K562 (cell line): ENCODE results near the gene EHD3. TPM values are rescaled to one million over a fixed set of nuclear protein-coding genes. Genes with fewer than 3 reads are reported as not detected.

Source experiments
- ATAC-seq: fragments of 200-7000 bp; cut with Tn5 transposase; 3 replicates; pipeline ENCODE4 v1.9.1; 2020; ENCODE audit warnings: moderate library complexity
- BruUV-seq: library from RNA; stranded (reverse); fragments of 400-500 nt; replicated peaks from 2 replicates; lab custom pipeline; 2021; lab: Mats Ljungman, UMichigan
- CTCF ChIA-PET: fragments of 300-600 bp; formaldehyde crosslinking; extraction: SDS; loops from one replicate; lab custom pipeline; 2021; ENCODE audit warnings: low intra/inter-chr PET ratio; lab: Yijun Ruan, JAX
- POLR2A ChIA-PET: fragments of 300-600, 350-650 bp; sonication (Branson Sonifier 250); formaldehyde crosslinking; extraction: SDS; loops from one replicate; lab custom pipeline; 2021; ENCODE audit warnings: antibody characterized with exemption, inconsistent platforms; lab: Yijun Ruan, JAX
- DNase-seq, 4 experiments: peaks; one replicate each; pipeline versions ENCODE4 v3.0.0 to v3.0.0-alpha.2; 2011 to 2018; ENCODE audit warnings: low spot score in 3 of 4, mixed read lengths in 3 of 4; ENCODE audit errors: extremely low read depth in 1 of 4
- FAIRE-seq: peaks from 2 replicates; lab custom pipeline; 2011; peaks lifted over from hg19 to GRCh38; lab: Jason Lieb, UNC
- H2AFZ ChIP-seq: 2 replicates; pipeline ENCODE4 v1.6.0; 2011; ENCODE audit warnings: low read depth, low read length, control low read depth, inconsistent platforms
- H3K27ac ChIP-seq: fragments of 200-600 bp; 3 replicates; pipeline ENCODE4 v1.8.0; 2011; ENCODE audit warnings: low read depth, mild to moderate bottlenecking, control low read depth, inconsistent platforms, low read length, moderate library complexity, mixed read lengths; ENCODE audit errors: extremely low read depth
- H3K27me3 ChIP-seq, 2 experiments: fragments of 300-600 bp in 1 of 2; 2 replicates in 1 of 2; 3 replicates in 1 of 2; pipeline versions ENCODE4 v1.6.0 to v1.8.0; 2011; ENCODE audit warnings: inconsistent platforms in 2 of 2, low read length in 2 of 2, mild to moderate bottlenecking in 1 of 2, mixed read lengths in 1 of 2, moderate library complexity in 1 of 2; ENCODE audit not compliant: control insufficient read depth in 2 of 2, insufficient read depth in 2 of 2
- H3K36me3 ChIP-seq: fragments of 300-600 bp; 3 replicates; pipeline ENCODE4 v1.8.0; 2011; ENCODE audit warnings: mild to moderate bottlenecking, low read length, inconsistent platforms; ENCODE audit not compliant: control insufficient read depth, insufficient read depth
- H3K4me1 ChIP-seq, 2 experiments: fragments of 200-600 bp in 1 of 2; replicated peaks in 1 of 2; 2 replicates in 1 of 2; 3 replicates in 1 of 2; pipeline versions ENCODE4 v1.5.1 to v1.8.0; 2011; ENCODE audit warnings: inconsistent platforms in 2 of 2, low read length in 2 of 2, mild to moderate bottlenecking in 1 of 2, mixed read lengths in 1 of 2, moderate library complexity in 1 of 2; ENCODE audit not compliant: control insufficient read depth in 2 of 2, insufficient read depth in 2 of 2
- H3K4me2 ChIP-seq: 2 replicates; pipeline ENCODE4 v1.6.1; 2011; ENCODE audit warnings: low read length, control low read depth, inconsistent platforms, mixed read lengths; ENCODE audit not compliant: insufficient read depth
- H3K4me3 ChIP-seq: fragments of 200-600 bp; sonication (generic), shearing (Covaris generic); 2 replicates; pipeline ENCODE4 v1.5.1; 2016; ENCODE audit warnings: control low read depth, inconsistent platforms
- H3K79me2 ChIP-seq: fragments of 200-600 bp; 3 replicates; pipeline ENCODE4 v1.8.0; 2011; ENCODE audit warnings: low read length, inconsistent platforms; ENCODE audit not compliant: control insufficient read depth, insufficient read depth
- H3K9ac ChIP-seq, 2 experiments: 2 replicates each; pipeline versions ENCODE4 v1.6.0 to v1.6.1; 2011; ENCODE audit warnings: low read depth in 2 of 2, low read length in 2 of 2, control low read depth in 1 of 2, inconsistent platforms in 1 of 2, mild to moderate bottlenecking in 1 of 2, mixed read lengths in 1 of 2; ENCODE audit not compliant: insufficient read depth in 1 of 2
- H3K9me1 ChIP-seq: one replicate; pipeline ENCODE4 v1.6.0; 2011; ENCODE audit warnings: inconsistent platforms, mild to moderate bottlenecking, low read length, moderate library complexity; ENCODE audit not compliant: control insufficient read depth, insufficient read depth
- H3K9me3 ChIP-seq: replicated peaks from 2 replicates; pipeline ENCODE4 v1.5.1; 2011; ENCODE audit warnings: low read depth, low read length, inconsistent platforms; ENCODE audit not compliant: control insufficient read depth, insufficient read depth
- H4K20me1 ChIP-seq: replicated peaks from 2 replicates; pipeline ENCODE4 v1.6.1; 2011; ENCODE audit warnings: low read length, inconsistent platforms, mixed read lengths; ENCODE audit not compliant: control insufficient read depth, insufficient read depth
- CEBPB ChIP-seq: fragments of 450-650 bp; IDR thresholded peaks from 2 replicates; pipeline ENCODE4 v1.6.1; 2016; ENCODE audit warnings: missing genetic modification characterization, missing compliant biosample characterization
- CTBP1 ChIP-seq: fragments of 450-650 bp; IDR thresholded peaks from 2 replicates; pipeline ENCODE4 v1.6.1; 2016; ENCODE audit warnings: borderline replicate concordance
- FOXM1 ChIP-seq, 2 experiments: fragments of 450-650 bp in 1 of 2; sonication (generic) in 1 of 2; formaldehyde crosslinking in 1 of 2; IDR thresholded peaks; 2 replicates each; pipeline versions ENCODE4 v1.6.1 to v1.9.0; 2017 to 2022; ENCODE audit warnings: low read depth in 2 of 2, mild to moderate bottlenecking in 2 of 2, missing genetic modification reagents in 1 of 2, moderate library complexity in 1 of 2
- RB1 ChIP-seq: fragments of 450-650 bp; IDR thresholded peaks from 2 replicates; pipeline ENCODE4 v1.6.1; 2017; ENCODE audit warnings: low read depth, mild to moderate bottlenecking
- ZC3H4 ChIP-seq: sonication (generic); formaldehyde crosslinking; IDR thresholded peaks from 2 replicates; pipeline ENCODE4 v1.9.0; 2021; ENCODE audit warnings: missing genetic modification reagents, borderline replicate concordance
- ZNF707 ChIP-seq: fragments of 250-450 bp; sonication (Bioruptor Pico); conservative IDR thresholded peaks from 2 replicates; pipeline ENCODE4 v1.8.0; 2022; ENCODE audit warnings: inconsistent platforms, mild to moderate bottlenecking, moderate library complexity
- ZNF75A ChIP-seq: fragments of 450-650 bp; formaldehyde crosslinking; IDR thresholded peaks from 2 replicates; pipeline ENCODE4 v1.4.0; 2020; ENCODE audit warnings: mild to moderate bottlenecking
- WGBS: fragments of 100-300 bp; shearing (Covaris generic); methylation state at CpG from one replicate; pipeline ENCODE4 v1.1.6; 2016; ENCODE audit warnings: low coverage, mixed read lengths; ENCODE audit not compliant: insufficient coverage; ENCODE audit errors: missing lambda C conversion rate; 5-methylcytosine and 5-hydroxymethylcytosine counted together
- in situ Hi-C: fragments of 300-500 bp; cut with MboI; formaldehyde crosslinking; loops from 4 replicates; pipeline ENCODE4 v1.15.0; 2018; ENCODE audit warnings: inconsistent platforms, mixed read lengths
- intact Hi-C: fragments of 100-400 bp; cut with micrococcal nuclease; formaldehyde crosslinking; loops from 2 replicates; pipeline ENCODE4 v1.14.2; 2022
- polyA plus RNA-seq, 8 experiments: library from polyadenylated mRNA; depleted of rRNA in 4 of 8; stranded (reverse) in 5 of 8; unstranded in 3 of 8; fragments of >200 nt; fragmentation: Nextera tagmentation in 2 of 8; fragmentation: Illumina TruSeq in 1 of 8; extraction: Ambion mirVana in 2 of 8; extraction: Trizol in 1 of 8; gene quantifications; 2 replicates each; pipeline versions ENCODE4 v1.2.1 to v1.2.3, GENCODE V29; 2011 to 2014; ENCODE audit warnings: inconsistent platforms in 1 of 8, missing spikeins in 1 of 8
- total RNA-seq, 7 experiments: library from RNA; depleted of rRNA in 6 of 7; stranded (reverse); fragments of >200 nt in 6 of 7; fragmentation: Illumina TruSeq in 2 of 7; extraction: Trizol in 2 of 7; gene quantifications; 2 replicates each; pipeline versions ENCODE4 v1.2.1 to v1.2.3, GENCODE V29; 2011 to 2021; ENCODE audit warnings: low replicate concordance in 1 of 7
- TF ChIP-seq, protein P1 (sequence below): fragments of 250-450 bp; sonication (Bioruptor Pico); IDR thresholded peaks from 2 replicates; pipeline ENCODE4 v1.8.0; 2021; ENCODE audit warnings: borderline replicate concordance, mild to moderate bottlenecking, moderate library complexity; ENCODE audit not compliant: poor library complexity, severe bottlenecking
- TF ChIP-seq, protein P2 (sequence below): fragments of 250-450 bp; sonication (Bioruptor Pico); IDR thresholded peaks from 2 replicates; pipeline ENCODE4 v1.5.0; 2021; ENCODE audit warnings: mild to moderate bottlenecking, borderline replicate concordance
- TF ChIP-seq, protein P3 (sequence below): fragments of 200-800 bp; sonication (Bioruptor generic); IDR thresholded peaks from 2 replicates; pipeline ENCODE4 v1.6.1; 2016; ENCODE audit warnings: missing genetic modification characterization, missing compliant biosample characterization

Gene EHD3
- total and polyA plus RNA-seq, 9 of the 15 experiments (the other 6 are each of a cell fraction or from before 2014, with no cell fraction given) = under 0.01 to 0.04 (median 0.03) TPM; not detected in 3

DNA sequence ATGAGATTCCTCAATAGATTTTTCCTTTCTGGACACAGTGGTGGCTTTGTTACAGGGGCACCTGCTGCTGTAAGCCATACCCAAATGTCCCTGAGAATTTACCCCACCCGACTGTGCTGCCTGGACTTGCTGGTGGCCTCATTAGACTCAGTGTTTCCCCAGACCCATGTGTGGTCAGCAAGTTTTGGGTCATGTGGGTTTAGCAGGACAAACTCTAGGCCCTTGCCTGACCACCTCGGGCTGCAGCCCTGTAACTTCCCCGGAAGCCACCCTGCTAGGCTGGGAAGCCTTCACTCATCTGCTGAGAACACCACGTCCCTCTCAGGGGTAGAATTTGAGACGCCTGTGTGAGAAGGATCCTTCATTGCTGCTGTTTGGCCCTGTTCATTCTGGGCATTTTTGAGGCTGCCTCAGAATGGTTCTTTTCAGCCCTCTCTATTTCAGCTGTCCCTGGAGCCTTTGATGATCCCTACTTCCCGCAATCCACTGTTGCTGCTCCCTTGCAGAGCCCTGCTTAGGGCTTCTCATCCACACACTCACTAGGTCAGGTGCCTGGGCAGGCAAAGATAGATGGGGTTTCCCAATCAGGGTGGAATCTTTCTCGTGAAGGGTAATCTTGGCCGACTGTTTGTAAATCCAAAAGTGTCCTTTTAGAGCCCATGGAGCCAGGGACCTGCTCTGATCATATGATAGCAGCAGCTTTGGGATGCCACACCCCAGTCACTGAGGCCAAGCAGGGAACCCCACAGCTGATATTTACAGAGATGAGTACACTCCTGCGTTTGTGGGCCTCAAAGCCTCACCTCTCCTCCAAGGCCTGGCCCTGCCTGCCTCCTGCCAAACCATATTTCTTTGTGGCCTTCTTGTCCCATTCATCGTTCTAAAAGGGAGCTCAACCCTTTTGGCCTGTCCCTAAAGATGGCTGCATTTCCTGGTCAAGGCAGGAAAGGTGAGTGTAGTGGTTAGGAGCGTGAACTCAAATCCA lies 6.7 kb downstream of the EHD3 start:
- Histone ChIP-seq H3K27me3 (peaks cover 0 to 37% of the 10 kb centered on the region in 2 experiments; a peak in 3 of 5 replicates), H3K4me2 (no peak overlapping the region), H2AFZ (no peak overlapping the region), H3K9me1 (no peaks in the 10 kb centered on the region), H3K27ac (no peak overlapping the region), H3K36me3 (no peaks in the 10 kb centered on the region), H4K20me1 (no peaks in the 10 kb centered on the region), H3K9me3 (no peaks in the 10 kb centered on the region), H3K4me1 (no peaks in the 10 kb centered on the region; a peak in 2 of 5 replicates), H3K9ac (no peak overlapping the region), H3K4me3 (no peak overlapping the region), H3K79me2 (no peaks in the 10 kb centered on the region)
- POLR2A ChIA-PET = interaction anchor here (1.1 kb wide), 1 partner anchor 25 kb away, joined by 3 read pairs; no protein-coding TSS in a partner anchor
- DNase-seq (no peak), ATAC-seq (no peak), FAIRE-seq (no peak)
- in situ Hi-C loops = no loop called here
- BruUV-seq = no TSS peak
- CTCF ChIA-PET = no interaction called here
- intact Hi-C loops = no loop called here
- no peak for TF ChIP-seq ZNF75A
- TF ChIP-seq, protein P1, sequence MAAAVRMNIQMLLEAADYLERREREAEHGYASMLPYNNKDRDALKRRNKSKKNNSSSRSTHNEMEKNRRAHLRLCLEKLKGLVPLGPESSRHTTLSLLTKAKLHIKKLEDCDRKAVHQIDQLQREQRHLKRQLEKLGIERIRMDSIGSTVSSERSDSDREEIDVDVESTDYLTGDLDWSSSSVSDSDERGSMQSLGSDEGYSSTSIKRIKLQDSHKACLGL (CRISPR knock-in tag) = no peak
- TF ChIP-seq CTBP1 = no peak
- no peak for TF ChIP-seq RB1
- TF ChIP-seq, protein P2, sequence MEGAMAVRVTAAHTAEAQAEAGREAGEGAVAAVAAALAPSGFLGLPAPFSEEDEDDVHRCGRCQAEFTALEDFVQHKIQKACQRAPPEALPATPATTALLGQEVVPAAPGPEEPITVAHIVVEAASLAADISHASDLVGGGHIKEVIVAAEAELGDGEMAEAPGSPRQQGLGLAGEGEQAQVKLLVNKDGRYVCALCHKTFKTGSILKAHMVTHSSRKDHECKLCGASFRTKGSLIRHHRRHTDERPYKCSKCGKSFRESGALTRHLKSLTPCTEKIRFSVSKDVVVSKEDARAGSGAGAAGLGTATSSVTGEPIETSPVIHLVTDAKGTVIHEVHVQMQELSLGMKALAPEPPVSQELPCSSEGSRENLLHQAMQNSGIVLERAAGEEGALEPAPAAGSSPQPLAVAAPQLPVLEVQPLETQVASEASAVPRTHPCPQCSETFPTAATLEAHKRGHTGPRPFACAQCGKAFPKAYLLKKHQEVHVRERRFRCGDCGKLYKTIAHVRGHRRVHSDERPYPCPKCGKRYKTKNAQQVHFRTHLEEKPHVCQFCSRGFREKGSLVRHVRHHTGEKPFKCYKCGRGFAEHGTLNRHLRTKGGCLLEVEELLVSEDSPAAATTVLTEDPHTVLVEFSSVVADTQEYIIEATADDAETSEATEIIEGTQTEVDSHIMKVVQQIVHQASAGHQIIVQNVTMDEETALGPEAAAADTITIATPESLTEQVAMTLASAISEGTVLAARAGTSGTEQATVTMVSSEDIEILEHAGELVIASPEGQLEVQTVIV (CRISPR knock-in tag) = no peak
- TF ChIP-seq ZNF707 = no peak
- TF ChIP-seq FOXM1 (IDR thresholded peaks at IDR 0.05; ENCODE audit: low read depth) = no peak
- TF ChIP-seq FOXM1 (CRISPR knock-in tag; IDR thresholded peaks at IDR 0.05; ENCODE audit: low read depth) = no peak
- TF ChIP-seq ZC3H4 (CRISPR knock-in tag) = no peak
- TF ChIP-seq CEBPB (tag) = no peak
- TF ChIP-seq, protein P3, sequence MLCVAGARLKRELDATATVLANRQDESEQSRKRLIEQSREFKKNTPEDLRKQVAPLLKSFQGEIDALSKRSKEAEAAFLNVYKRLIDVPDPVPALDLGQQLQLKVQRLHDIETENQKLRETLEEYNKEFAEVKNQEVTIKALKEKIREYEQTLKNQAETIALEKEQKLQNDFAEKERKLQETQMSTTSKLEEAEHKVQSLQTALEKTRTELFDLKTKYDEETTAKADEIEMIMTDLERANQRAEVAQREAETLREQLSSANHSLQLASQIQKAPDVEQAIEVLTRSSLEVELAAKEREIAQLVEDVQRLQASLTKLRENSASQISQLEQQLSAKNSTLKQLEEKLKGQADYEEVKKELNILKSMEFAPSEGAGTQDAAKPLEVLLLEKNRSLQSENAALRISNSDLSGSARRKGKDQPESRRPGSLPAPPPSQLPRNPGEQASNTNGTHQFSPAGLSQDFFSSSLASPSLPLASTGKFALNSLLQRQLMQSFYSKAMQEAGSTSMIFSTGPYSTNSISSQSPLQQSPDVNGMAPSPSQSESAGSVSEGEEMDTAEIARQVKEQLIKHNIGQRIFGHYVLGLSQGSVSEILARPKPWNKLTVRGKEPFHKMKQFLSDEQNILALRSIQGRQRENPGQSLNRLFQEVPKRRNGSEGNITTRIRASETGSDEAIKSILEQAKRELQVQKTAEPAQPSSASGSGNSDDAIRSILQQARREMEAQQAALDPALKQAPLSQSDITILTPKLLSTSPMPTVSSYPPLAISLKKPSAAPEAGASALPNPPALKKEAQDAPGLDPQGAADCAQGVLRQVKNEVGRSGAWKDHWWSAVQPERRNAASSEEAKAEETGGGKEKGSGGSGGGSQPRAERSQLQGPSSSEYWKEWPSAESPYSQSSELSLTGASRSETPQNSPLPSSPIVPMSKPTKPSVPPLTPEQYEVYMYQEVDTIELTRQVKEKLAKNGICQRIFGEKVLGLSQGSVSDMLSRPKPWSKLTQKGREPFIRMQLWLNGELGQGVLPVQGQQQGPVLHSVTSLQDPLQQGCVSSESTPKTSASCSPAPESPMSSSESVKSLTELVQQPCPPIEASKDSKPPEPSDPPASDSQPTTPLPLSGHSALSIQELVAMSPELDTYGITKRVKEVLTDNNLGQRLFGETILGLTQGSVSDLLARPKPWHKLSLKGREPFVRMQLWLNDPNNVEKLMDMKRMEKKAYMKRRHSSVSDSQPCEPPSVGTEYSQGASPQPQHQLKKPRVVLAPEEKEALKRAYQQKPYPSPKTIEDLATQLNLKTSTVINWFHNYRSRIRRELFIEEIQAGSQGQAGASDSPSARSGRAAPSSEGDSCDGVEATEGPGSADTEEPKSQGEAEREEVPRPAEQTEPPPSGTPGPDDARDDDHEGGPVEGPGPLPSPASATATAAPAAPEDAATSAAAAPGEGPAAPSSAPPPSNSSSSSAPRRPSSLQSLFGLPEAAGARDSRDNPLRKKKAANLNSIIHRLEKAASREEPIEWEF = no peak
- WGBS = under 1% methylated on average over 11 of the region's 11 CpGs
